GM19043 (cell line): ENCODE data around the gene NELL1.

Experiments
- ATAC-seq: cut with Tn5 transposase; IDR thresholded peaks from one replicate; pipeline ENCODE4 v1.9.1; 2021; ENCODE audit warnings: low read depth; ENCODE audit not compliant: unreplicated experiment

Gene NELL1

DNA sequence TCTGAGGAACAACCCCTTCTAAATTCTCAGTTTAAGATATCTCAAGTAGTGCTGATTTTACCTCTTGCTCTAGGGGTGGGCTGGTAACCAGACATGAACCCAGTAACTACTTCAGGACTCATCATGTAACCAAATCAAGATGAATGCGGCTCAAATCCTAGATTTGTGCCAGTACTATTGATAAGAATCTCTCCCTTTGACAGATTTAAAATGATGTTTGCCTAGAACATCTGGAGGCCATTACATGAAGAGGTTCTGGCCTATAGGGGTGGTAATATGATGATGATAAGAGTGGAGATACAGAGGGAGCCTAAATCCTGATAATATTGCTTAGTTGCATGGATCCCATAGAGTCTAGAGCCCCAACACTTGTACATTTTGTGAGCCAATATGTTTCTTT, 850.9 kb downstream of the NELL1 start:
- ATAC-seq, result no peak

DNA sequence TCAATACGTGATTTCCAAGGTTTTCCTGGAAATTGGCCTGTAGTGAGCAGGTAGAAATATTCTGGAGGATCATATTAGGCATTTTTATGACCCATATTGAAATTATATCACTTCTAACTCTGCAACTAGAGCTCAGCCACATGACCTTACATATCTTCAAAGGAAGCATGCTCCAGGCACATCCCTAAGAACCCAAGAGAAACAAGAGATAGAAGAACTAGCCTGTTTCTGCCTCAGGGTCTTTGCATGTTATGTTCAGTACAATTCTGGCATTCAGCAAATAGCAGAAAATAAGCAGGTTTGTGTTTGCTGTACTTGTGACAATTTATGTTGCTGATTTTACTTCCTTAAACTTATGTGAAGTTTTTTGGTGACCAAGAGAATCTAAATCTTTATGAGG, 859.8 kb downstream of the NELL1 start:
- no peak for ATAC-seq

DNA sequence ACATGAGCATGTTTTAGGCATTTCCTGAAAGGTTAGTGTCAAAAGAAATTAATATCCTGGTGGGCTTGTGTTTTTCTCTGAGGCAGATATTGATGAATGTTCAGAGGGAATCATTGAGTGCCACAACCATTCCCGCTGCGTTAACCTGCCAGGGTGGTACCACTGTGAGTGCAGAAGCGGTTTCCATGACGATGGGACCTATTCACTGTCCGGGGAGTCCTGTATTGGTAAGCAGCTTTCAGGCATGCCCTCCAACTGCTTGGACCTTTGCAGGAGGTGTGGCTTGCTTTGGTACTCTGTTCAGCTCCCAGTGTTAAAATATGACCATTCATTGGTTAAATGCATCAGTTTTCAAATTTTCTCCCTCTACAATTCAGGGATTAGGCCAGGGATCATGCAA, 864.9 kb downstream of the NELL1 start:
- ATAC-seq, result no peak

DNA sequence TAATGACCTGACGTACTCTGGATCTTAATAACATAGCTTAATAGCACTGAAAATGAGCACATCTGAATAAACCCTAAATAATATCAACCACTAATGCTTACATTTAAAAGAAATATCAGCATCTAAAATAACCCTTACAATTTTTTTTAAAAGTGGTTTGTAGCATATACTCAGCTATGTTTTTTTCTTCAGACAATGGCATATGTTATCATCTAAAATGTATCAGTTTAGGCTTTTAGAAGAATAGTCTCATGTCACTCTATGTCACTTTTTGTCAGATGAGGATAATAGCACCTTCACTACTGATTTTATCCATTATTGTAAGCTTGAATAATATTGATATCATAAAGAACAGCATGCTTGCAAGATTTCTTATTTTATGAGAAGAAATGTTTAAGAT, 868.6 kb downstream of the NELL1 start:
- no peak for ATAC-seq

DNA sequence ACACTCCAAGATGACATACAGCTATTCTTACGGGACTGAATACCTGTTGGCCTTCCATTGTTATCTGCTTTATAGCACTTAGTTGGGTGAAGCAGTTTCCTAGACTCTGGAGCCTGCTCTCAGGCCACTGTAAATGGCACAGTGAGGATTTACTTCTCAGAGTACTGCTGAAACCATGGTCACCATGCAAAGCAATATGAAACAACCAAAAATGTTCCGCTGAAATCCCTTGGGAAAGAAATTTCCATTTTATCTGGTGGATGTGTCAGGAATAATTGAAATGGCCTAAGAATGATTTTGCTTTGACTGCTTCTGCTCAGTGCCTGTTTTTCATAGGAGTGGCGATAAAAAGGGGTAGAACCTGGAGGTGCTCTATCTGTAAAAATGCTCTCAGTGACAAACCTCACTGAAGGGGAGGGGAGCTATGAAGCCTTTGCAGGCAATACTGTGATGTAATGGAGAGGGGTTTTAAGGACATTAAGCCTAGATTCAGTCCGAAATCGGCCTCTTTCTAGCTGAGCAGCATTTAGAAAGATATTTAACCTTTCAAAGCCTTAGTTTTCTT, 871.9 kb downstream of the NELL1 start:
- ATAC-seq, result no peak

DNA sequence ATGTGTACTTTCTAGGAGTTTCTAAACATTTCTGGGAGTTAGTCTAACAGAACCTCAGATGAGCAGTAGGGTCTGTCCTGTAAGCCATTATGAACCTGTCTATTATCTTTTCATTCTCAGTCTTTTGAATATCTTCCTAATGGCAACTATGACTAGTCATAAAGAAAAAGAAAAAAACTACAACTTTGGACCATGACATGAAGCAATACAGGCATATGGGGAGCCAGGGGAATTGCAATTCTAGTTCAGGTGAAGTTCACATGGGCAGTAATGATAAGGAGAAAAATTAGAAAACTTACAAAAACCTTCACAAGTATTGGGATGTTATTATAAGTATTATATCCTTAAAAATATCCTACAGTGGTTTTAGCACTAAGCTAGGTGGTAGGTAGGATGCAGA, 874.5 kb downstream of the NELL1 start:
- ATAC-seq, result no peak

DNA sequence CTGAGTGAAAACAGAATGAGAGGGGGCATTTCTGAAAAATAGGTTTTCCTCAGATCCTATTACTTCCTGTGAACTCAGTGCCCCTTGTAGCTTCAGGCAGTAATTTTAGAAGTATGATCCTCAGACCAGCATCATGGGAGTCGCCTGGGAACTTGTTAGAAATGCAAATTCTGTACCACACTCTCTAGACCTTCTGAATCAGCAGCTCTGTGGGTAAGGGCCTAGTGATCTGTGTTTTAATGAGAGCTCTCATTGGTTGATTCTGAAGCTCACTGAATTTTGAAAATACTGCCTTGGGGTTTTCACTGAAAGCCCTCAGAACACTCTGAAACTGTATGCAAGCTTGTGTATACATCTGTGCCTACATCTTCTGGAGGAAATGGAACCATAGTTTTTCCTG, 876.3 kb downstream of the NELL1 start:
- no peak for ATAC-seq

DNA sequence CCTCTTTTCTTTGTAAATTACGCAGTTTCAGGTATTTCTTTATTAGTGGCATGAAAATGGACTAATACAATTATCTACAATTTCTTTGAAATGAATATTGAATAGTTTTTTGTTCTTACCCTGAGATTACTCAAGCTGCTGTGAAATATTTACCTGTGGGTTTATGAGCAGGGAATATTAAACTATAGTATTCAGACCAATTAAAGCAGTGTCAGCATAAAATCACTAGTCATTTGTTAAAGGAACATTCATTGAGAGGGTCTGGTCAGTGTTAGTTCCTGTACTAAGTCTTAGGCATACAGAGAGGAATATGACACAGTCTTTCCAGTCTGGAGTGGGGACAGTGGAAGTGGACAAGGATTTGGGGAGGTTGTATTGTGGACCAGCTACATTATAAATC, 877.3 kb downstream of the NELL1 start:
- ATAC-seq, result no peak

DNA sequence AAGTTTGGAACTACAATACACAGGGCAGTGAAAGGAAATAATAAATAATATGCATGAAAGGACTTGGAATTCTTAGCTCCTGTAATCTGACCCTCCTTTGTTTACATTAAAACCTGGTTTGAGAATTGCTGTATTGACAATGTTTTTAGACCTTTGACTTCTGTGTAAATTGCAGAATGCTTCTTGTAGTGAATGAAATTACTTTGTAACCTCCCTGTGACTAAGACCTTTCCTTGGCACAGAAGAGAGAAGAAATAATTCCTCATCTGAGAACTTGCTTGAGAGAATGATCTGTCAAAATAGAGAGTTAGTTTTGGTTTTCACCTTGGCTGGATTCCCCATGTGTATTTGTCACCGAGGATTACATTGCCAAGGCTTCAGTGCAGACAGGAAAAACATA, 883.5 kb downstream of the NELL1 start:
- ATAC-seq, result no peak

DNA sequence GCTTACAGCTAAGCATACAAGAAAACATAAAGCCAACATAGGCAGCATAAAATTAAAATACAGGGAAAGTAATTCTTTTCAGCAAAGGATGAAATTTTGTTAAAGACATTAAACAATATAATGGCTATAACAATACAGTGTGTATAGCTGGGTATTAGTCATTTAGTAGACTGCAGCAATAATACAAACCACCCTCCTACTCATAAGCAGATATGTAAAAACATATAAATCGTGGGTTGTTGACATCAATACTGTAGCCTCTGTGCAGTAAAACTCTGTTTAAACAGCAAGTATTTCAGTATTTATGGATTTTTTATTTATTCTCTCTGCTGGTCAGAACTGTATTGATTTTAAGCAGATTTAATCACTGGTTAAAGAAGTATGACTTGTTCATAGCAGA, 884.4 kb downstream of the NELL1 start:
- ATAC-seq, result no peak

DNA sequence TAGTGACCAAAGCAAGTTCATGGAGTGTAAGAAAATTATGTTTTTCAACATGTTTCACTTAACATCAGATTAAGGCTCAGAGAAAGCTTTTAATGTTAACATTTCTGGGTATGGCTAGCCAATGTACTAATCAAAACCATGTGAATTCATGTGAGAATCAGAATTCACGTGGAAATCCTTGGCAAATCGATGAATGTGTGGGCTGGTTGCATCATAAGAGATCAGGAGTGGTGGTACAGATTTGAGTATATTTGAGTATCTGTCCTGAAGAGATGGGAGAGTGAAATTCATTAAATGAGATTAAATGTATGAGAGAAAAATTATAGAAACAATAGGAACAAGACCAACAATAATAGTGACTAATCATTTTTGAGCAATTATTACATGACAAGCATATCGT, 884.9 kb downstream of the NELL1 start:
- ATAC-seq, result no peak

DNA sequence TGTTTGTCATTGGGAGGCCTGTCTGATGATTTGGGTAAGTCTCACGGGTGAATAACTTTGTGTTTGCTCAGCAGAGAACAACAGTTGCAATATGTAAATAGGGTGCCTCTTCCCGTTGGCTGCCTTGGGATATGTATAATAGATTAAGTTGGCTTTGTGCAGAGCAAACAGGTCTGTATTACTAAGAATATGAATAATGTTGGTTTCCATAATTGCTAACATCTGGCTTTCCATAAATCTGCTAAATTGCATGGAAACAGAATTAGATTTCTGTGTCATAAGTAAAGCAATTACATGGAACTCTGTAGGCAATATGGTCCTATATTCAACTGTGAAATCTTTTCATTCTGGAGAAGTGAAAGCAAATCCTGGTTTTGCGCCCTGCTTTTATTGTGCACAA, 887.5 kb downstream of the NELL1 start:
- no peak for ATAC-seq

DNA sequence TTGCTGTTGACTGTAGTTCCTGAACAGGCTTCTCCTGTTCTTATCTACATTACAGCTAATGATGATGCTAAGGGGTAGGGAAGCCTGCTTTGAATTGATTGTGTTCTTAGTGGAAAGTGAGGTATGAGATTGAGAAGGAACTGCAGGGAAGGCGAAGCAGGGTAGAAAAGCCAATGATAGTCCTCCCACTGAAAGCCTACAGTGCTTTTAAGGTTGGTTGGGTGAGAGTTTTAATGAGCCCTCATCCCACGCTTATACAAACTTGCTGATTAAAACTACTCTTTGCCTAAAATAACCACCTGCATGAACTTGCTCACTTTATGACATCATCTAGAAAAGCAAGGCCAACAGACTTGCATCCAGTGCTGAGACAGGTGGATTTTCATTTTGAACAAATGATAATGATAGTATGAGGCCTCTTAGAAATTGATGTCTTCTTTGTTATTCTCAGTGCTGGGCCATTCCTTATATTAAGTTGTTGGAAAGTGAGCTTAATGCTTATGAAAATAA, 891.1 kb downstream of the NELL1 start:
- ATAC-seq, result no peak

DNA sequence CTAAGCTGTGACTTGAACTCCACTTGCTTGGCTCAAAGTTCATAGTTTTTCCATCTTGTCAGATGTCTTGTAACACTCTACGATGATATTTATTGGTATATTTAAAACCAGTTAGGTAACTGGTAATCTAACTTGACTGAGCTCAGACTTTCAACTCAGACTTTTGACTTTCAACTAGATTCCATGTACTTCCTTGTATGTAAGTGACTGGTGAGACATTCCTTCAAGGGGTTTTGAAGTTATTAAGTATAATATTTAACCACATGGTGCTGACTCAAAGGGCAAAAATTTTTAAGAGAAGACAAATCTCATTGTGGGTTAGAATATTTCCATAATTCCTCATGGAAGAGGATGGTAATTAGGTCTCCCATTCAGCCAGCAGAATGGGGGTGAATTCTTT, 892.2 kb downstream of the NELL1 start:
- ATAC-seq, result no peak

DNA sequence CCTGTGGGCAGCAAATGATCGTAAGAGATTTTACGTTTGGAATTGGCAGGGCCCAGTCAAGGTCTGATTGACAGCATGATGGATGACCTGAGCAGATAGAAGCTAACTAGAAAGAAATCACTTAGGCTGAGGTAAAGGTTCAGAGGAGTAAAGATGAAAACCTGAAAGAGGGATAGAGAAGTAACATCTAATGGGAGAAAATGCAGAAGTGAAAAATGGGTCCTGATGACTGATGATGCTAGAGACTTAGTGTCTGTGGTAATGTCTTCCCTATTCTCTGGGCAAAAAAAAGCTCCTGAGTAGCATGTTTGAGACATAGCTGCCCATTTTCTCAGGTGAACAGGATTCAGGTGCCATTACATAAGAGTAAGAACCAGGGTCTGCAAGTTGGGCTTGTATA, 894.7 kb downstream of the NELL1 start:
- ATAC-seq, result no peak

DNA sequence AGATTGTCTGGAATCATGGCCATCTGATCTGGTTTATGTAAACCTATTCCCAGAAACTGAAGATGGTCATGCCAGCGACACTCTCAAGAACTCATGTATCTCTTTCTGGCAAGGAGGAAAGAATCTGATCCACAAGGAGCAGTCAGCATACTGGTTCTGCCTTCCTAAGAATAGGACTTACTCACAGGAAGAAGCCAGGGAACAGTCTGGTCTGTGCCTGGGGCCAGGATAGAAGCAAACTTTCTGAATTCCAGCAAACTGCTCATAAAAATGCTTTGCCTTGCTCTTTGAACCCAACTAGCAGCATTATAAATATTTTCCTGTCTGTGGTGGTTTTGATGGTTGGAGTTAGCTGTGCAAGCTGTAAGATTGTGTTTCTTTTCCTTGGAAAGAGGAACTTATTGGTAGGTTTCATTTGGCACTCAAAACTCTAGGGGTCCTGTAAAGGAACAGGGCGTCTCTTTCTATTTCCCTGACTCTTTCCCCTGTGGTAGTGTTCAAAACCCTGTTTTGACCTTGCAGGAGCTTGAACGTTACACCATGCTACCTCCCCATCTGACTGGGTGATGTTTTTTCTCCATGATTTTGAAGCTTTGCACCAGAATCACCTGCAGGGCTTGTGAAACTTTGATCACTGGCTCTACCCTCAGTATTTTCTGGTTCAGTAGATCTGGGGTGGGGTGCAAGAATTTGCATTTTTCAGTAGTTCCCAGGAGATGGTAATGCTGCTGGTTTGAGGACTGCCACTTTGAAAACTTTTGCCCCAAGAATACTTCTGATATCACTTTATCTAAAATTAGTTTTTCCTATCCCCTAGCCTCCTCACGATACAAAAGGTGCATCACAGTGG, 895.7 kb downstream of the NELL1 start:
- ATAC-seq, result no peak

DNA sequence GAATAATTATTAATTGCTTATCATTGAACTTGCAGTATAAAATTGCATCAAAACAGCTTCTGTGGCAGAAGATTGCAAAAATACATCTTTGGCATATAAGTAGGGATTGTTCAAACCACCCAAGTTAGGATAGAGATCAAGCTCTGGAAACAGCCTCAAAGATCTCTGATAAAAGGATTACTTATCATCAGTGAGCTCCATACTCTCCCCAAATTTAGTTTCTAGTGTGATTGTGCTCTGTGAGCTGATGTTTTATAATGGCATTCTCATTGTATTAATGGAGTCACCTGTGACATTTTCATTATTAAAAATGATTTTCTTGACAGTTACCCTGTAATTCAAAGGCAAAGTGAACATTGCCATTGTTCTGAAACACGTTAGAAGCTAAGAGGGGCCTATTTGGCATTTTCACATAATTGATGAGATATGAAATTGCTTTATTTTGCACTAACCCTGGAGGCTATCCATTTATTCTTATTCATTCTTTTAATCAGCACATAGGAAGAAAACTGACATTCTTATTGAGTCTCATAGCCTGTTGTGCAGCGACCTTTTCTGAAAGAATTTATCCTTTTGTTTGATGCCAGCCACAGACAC, 897.2 kb downstream of the NELL1 start:
- no peak for ATAC-seq

DNA sequence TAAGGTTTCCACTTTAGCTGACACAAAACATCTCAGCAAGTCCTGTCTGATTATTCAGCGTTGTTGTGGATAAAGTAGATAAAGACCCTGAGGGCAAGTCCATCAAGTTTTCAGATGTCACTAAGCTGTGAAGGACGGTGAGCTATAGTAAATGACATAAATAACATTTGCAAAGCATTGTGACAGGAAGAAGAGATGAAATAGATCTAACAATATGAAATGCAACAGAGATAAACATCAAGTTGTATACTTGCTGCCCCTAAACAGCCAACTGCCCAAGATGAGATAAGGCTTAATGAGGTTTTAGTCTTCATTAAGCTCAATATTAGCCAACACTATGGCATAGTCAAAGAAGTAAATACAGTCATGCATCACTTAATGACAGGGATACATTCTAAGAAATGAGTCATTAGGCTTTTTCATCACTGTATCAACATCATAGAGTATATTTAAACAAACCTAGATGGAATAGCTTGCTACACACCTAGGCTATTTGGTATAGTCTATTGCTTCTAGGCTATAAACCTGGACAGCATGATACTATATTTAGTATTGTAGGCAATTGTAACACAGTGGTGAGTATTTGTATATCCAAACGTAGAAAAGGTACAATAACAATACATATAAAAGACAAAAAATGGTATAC, 898.4 kb downstream of the NELL1 start:
- ATAC-seq, result no peak

DNA sequence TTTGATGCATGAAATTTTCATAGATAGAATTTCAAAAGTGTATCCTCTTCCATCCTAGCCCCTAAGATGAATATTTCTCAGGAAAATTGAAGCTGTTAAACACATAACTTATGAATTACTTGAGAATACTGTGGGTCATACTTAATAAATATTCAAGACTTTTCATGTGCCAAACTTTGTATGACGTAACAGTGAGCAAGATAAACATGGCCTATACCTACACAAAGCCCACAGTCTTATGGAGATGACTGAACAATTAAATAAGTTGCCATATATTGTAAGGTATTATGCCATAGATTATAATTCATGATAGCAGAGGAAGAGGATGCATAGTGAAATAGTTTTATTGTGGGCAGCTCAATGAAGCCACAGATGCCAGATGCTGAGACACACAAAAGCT, 902.8 kb downstream of the NELL1 start:
- no peak for ATAC-seq

DNA sequence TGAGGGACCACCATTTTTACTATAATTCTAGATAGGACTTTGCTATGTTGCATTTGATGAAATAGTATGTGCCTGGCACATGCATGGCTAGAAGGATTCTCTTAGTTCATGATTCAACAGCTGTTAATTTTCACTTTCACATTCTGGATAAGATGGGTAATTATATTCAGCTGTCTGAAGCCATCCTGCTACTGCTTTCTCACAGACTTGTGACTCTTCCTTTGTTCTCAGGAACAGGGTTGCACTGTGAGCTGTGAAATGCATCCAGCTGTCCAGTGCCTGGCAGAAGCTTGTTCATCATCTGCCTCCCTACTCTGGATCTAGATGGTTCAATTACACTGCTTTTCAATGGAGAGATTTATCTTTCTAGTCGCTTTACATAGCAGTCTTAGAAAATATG, 913.4 kb downstream of the NELL1 start:
- ATAC-seq, result no peak

DNA sequence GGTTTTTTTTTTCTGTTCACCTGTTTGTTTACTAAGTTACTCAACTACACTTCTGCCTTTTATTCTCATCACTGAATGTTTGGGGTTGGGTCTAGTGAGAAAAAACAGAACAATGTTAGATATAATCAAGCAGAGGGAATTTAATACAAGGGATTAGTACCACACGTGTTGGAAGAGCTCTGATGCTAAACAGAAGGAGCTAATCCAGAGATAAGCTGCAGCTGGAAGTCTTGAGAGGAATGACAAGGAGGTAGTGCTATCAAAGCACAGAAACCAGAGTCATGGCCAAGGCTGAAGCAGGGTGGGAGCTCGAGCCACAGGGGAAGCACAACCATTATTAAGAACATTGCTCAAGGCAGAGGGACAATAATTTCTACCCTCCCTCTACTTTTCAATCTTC, 919.4 kb downstream of the NELL1 start:
- no peak for ATAC-seq
